Breast epithelium (tissue), 3 donors: ENCODE measurements around the gene SLC41A3.

Experiments
- CTCF ChIP-seq, 3 donors: fragments of 450-650 bp; IDR thresholded peaks; one replicate each; pipeline ENCODE4 v1.5.1; 2016 to 2017; ENCODE audit warnings: antibody characterized with exemption in 3 of 3, mild to moderate bottlenecking in 3 of 3, moderate library complexity in 3 of 3
- POLR2A ChIP-seq: fragments of 450-650 bp; IDR thresholded peaks from one replicate; pipeline ENCODE4 v1.6.1; 2016; ENCODE audit warnings: antibody characterized with exemption, mild to moderate bottlenecking, moderate library complexity
- POLR2AphosphoS5 ChIP-seq, 3 donors: sonication (generic); formaldehyde crosslinking; IDR thresholded peaks; one replicate each; pipeline ENCODE4 v1.6.1; 2017; ENCODE audit warnings: antibody characterized with exemption in 3 of 3

GRCh38 chr3:126083138-126083445, 832 bp downstream of the SLC41A3 start:
- TF ChIP-seq POLR2AphosphoS5 (IDR thresholded peaks at IDR 0.05) (no peak), POLR2A (no peak), CTCF (IDR thresholded peaks at IDR 0.05) (no peak)
